Transverse colon (tissue), 1 donor: Measurements from ENCODE around the gene OTUD3.

Experiments used
- EP300 ChIP-seq: sonication (generic); formaldehyde crosslinking; IDR thresholded peaks from one replicate; pipeline ENCODE4 v1.6.1; 2017; ENCODE audit warnings: antibody characterized with exemption, low read depth
- POLR2A ChIP-seq: fragments of 450-650 bp; IDR thresholded peaks from one replicate; pipeline ENCODE4 v1.6.1; 2016; ENCODE audit warnings: antibody characterized with exemption, mild to moderate bottlenecking, moderate library complexity

DNA sequence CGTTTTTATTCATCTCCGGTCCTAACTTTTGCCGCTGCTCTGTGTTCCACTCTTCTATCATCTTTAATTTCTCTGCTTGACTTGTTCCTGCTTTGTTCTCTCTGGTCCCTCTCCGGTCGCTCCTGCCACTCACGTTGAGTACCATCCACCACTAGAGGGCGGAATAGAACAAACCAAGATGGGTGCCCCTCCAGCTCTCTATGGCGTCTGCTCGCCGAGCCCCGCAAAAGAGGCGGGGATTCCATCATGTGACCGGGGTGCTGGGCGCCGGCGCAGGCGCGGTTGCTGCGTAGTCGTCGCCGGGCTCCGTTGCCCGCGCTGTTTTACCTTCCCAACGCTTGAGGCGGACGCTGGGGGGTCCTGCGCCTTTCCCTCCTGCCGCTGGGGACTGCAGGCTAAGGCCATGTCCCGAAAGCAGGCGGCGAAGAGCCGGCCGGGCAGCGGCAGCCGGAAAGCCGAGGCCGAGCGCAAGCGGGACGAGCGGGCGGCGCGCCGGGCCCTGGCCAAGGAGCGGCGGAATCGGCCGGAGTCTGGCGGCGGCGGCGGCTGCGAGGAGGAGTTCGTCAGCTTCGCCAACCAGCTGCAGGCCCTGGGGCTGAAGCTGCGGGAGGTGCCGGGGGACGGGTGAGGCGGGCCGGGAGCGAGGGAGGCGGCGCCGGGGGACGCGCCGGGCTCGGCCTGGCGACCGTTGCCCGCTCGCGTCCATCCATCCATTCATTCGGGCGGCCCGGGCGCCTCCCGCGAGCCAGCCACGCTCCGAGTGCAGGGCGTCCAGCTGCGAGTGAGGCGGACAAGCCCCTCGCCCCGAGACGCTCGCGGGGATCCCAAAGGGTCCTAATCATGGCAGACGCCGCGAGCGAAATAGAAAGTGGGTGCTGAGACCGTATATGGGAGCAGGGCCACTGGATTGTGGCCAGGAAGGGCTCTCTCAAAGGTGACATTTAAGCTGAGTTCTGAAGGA lies at the start of gene OTUD3:
- TF ChIP-seq POLR2A (peak; percentile 82), EP300 (no peak)
